ENCODE measurements around the gene RIBC2. TPM values are rescaled to one million over a fixed set of nuclear protein-coding genes. Genes with fewer than 3 reads are reported as not detected.
"Not testable (repeated sequence)": the region's sequence is repeated elsewhere in the genome, so short reads cannot be mapped to it uniquely, and the experiment has no call there.

RIBC2 gene
- total RNA-seq, 3 donors from 2014 or later = 0.48 to 2.0 (median 1.3) TPM

DNA sequence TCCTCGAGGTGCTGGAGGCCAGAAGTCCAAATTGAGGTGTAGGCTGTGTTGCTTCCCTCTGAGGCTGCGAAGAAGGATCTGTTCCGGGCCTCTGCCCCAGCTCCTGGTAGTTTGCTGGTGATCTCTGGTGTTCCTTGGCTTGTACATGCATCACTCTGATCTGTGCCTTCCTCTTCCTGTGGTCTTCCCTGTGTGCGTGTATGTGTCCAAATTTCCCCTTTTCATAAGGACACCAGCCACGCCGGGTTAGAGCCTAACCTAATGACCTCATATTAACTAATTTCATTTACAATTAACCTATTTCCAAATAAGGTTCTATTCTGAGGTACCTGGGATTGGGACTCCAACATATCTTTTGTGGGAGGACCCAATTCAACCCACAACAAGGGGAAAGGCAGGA, 21.5 kb downstream of the RIBC2 start:
- no peak overlapping the region for H3K4me3 ChIP-seq
- H3K9me3 ChIP-seq = no peaks in the 10 kb centered on the region
- no peaks in the 10 kb centered on the region for H3K36me3 ChIP-seq
- H3K4me1 ChIP-seq = no peaks in the 10 kb centered on the region
- TF ChIP-seq POLR2A (IDR thresholded peaks at IDR 0.05) (no peak), POLR2AphosphoS5 (IDR thresholded peaks at IDR 0.05) (no peak)
- TF ChIP-seq, protein P1, sequence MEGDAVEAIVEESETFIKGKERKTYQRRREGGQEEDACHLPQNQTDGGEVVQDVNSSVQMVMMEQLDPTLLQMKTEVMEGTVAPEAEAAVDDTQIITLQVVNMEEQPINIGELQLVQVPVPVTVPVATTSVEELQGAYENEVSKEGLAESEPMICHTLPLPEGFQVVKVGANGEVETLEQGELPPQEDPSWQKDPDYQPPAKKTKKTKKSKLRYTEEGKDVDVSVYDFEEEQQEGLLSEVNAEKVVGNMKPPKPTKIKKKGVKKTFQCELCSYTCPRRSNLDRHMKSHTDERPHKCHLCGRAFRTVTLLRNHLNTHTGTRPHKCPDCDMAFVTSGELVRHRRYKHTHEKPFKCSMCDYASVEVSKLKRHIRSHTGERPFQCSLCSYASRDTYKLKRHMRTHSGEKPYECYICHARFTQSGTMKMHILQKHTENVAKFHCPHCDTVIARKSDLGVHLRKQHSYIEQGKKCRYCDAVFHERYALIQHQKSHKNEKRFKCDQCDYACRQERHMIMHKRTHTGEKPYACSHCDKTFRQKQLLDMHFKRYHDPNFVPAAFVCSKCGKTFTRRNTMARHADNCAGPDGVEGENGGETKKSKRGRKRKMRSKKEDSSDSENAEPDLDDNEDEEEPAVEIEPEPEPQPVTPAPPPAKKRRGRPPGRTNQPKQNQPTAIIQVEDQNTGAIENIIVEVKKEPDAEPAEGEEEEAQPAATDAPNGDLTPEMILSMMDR (IDR thresholded peaks at IDR 0.05) = no peak
- intact Hi-C loops (cut with DNase I; ENCODE audit: low total_unique reads) = loop anchor here (1.0 to 5.0 kb wide), 2 partner anchors 10 to 168 kb away; no protein-coding TSS in a partner anchor
- peak overlapping the region; percentile 64 to 86 for H3K27ac ChIP-seq
- DNase-seq (ENCODE audit: low spot score in 2 of 2) = no peak
- H3K27me3 ChIP-seq = no peaks in the 10 kb centered on the region

DNA sequence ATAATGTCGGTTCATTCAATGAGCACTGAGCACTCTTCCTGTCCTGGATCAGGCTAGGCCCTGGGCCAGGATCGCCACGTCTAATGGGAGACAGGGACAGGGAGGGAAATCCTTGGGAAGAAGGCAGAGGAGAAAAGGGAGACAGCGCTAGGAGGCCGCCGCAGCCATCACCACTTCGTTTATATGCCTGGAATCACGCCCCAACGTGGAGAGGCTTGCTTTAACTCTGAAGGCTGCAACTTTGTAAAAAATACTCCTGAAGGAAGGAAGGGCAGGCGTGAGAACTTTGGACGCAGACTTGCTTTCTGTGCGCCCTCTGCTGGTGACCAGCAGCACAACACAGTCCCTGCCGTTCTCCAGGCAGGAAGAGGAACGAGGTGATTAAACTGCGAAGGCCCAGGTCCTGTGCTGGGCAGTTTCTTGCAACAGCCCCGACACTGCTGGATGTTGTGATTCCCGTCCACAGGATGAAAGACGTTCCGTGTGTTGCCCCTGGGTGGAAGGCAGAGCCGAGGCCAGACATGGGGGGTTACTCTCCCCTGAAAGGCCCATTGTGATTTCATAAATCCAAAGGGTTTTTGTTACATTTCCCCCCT, 22.1 kb downstream of the RIBC2 start:
- no peaks in the 10 kb centered on the region for H3K27me3 ChIP-seq
- peak overlapping the region in 2 of 3 donors; percentile 27 to 53 for H3K4me3 ChIP-seq
- no peaks in the 10 kb centered on the region for H3K36me3 ChIP-seq
- H3K4me1 ChIP-seq = no peaks in the 10 kb centered on the region
- intact Hi-C loops (cut with DNase I; ENCODE audit: low total_unique reads) = loop anchor here (1.0 kb wide), 1 partner anchor 10 kb away; no protein-coding TSS in a partner anchor
- DNase-seq (ENCODE audit: low spot score in 2 of 2) = peak; percentile 83 to 89
- TF ChIP-seq, protein P1 (IDR thresholded peaks at IDR 0.05) = peak; percentile 96 to 99 (median 99)
- TF ChIP-seq POLR2A (IDR thresholded peaks at IDR 0.05) (no peak), POLR2AphosphoS5 (IDR thresholded peaks at IDR 0.05) (peak; percentile 61 to 74 (median 74))
- H3K9me3 ChIP-seq = no peaks in the 10 kb centered on the region
- H3K27ac ChIP-seq = peak overlapping the region; percentile 64 to 86

DNA sequence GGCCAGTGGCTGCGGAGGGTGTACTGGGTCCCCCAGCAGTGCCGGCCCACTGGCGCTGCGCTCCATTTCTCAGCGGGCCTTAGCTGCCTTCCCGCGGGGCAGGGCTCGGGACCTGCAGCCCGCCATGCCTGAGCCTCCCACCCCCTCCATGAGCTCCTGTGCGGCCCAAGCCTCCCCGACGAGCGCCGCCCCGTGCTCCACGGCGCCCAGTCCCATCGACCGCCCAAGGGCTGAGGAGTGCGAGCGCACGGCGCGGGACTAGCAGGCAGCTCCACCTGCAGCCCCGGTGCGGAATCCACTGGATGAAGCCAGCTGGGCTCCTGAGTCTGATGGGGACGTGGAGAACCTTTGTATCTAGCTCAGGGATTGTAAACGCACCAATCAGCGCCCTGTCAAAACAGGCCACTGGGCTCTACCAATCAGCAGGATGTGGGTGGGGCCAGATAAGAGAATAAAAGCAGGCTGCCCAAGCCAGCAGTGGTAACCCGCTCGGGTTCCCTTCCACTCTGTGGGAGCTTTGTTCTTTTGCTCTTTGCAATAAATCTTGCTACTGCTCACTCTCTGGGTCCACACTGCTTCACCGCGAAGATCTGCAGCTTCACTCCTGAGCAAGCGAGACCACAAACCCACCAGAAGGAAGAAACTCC, 23.5 kb downstream of the RIBC2 start:
- DNase-seq (ENCODE audit: low spot score in 2 of 2); H3K9me3 ChIP-seq; H3K4me1 ChIP-seq; H3K27me3 ChIP-seq; intact Hi-C loops (cut with DNase I; ENCODE audit: low total_unique reads); H3K4me3 ChIP-seq; H3K36me3 ChIP-seq; H3K27ac ChIP-seq: not testable (repeated sequence)

DNA sequence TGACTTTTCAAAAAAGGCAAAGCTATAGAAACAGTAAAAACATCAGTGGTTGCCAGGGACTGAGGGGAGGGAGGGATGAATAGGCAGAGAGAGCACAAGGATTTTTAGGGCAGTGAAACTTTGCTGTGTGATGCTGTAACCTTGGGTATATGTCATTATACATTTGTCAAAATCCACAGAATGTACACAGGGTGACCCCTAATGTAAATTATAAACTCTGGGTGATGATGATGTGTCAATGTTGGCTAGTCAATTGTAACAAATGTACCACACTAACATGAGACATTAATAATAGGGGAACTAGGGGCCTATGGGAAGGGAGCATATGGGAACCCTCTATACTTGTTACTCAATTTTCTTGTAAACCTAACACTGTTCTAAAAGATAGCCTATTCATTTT, 24.8 kb downstream of the RIBC2 start:
- TF ChIP-seq POLR2AphosphoS5 (IDR thresholded peaks at IDR 0.05) = no peak
- Histone ChIP-seq H3K4me1 (no peaks in the 10 kb centered on the region), H3K27me3 (no peaks in the 10 kb centered on the region), H3K9me3 (no peaks in the 10 kb centered on the region), H3K27ac (no peak overlapping the region), H3K4me3 (no peak overlapping the region), H3K36me3 (no peaks in the 10 kb centered on the region)
- intact Hi-C loops (cut with DNase I; ENCODE audit: low total_unique reads) = no loop called here
- no peak for DNase-seq (ENCODE audit: low spot score in 2 of 2)

DNA sequence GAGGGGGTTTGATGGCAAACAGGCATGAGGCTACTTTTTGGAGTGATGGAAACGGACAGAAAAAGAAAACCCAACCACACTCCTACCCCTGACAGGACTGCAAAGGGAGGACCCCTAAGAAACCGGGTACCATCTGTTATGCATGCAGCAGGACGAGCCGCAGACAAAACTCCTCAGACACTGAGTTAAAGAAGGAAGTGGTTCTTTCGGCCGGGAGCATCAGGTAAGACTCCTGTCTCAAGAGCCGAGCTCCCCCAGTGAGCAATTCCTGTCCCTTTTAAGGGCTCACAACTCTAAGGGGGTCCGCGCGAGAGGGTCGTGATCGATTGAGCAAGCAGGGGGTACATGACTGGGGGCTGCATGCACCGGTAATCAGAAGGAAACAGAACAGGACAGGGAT, 27.2 kb downstream of the RIBC2 start:
- H3K4me1 ChIP-seq; H3K4me3 ChIP-seq; H3K27me3 ChIP-seq; DNase-seq (ENCODE audit: low spot score in 2 of 2); H3K36me3 ChIP-seq; intact Hi-C loops (cut with DNase I; ENCODE audit: low total_unique reads); H3K9me3 ChIP-seq: not testable (repeated sequence)
- H3K27ac ChIP-seq = peak overlapping the region in 1 of 2 donors; percentile 32

DNA sequence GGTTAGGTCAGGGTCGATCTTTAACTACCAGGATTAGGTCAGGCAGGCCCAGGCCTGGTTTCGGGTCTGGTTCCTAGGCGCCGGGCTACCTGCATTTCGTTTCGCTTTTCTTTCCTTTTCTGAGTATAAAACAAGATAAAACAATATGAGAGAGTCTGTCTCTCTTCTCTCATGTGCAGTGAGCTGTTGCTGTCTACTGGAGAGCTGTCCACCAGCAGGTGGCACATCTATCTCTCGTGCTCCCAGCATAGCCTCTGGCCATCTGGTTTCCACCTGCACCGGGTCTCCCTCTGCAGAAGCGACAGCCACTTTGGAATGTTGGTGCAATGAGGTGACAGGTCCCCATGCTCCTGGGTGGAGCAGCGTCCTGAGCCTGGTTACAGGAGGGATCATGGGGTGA, 27.6 kb downstream of the RIBC2 start:
- intact Hi-C loops (cut with DNase I; ENCODE audit: low total_unique reads) = no loop called here
- Histone ChIP-seq H3K4me3 (no peak overlapping the region), H3K4me1 (no peaks in the 10 kb centered on the region), H3K27me3 (no peaks in the 10 kb centered on the region), H3K27ac (peak overlapping the region in 1 of 2 donors; percentile 32), H3K9me3 (no peaks in the 10 kb centered on the region), H3K36me3 (no peaks in the 10 kb centered on the region)
- DNase-seq (ENCODE audit: low spot score in 2 of 2) = no peak
- no peak for TF ChIP-seq POLR2A (IDR thresholded peaks at IDR 0.05)
- TF ChIP-seq POLR2AphosphoS5 (IDR thresholded peaks at IDR 0.05) = peak; percentile 23 to 79 (median 42)
- TF ChIP-seq, protein P1 (IDR thresholded peaks at IDR 0.05) = peak; percentile 18 to 58 (median 42)

Measured in breast epithelium (tissue), 4 donors.